ENCODE measurements around the gene FNDC1.

DNA sequence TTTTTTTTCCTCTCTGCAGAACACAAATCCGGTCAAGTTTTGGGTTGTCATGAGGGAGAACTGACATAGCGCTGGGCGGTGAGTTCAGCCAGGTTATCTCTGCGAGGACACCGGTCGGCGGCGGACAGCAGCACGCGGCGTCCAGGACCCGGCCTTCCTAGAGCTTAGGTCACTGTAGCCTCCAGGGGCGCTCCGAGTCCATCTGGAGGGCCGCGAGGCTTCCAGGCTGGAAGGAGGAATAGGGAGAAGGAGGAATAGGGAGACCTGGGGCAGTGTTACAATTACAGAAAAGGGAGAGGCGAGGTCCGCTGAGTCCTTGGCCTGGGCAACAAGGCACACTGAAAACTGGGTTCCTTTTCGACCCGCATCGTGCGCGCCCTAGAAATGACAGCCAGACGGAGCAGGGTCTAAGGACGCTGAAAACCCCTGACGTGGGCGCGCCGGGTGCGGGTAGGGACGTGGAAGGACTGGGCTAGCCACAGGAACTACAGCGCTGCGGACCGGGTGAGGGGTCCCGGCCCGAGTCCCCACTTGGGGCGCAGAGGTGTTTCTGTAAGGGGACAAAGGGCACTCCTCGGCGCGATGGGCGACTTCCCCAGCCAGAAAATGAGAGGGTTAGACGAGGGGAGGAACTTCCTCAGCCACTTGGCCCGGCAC, 536 bp upstream of the FNDC1 start:
- TF ChIP-seq, protein P1, sequence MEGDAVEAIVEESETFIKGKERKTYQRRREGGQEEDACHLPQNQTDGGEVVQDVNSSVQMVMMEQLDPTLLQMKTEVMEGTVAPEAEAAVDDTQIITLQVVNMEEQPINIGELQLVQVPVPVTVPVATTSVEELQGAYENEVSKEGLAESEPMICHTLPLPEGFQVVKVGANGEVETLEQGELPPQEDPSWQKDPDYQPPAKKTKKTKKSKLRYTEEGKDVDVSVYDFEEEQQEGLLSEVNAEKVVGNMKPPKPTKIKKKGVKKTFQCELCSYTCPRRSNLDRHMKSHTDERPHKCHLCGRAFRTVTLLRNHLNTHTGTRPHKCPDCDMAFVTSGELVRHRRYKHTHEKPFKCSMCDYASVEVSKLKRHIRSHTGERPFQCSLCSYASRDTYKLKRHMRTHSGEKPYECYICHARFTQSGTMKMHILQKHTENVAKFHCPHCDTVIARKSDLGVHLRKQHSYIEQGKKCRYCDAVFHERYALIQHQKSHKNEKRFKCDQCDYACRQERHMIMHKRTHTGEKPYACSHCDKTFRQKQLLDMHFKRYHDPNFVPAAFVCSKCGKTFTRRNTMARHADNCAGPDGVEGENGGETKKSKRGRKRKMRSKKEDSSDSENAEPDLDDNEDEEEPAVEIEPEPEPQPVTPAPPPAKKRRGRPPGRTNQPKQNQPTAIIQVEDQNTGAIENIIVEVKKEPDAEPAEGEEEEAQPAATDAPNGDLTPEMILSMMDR (IDR thresholded peaks at IDR 0.05; ENCODE audit: low read depth, low read length, poor library complexity, severe bottlenecking), result peak; percentile 33
- TF ChIP-seq EZH2phosphoT487 (IDR thresholded peaks at IDR 0.05; ENCODE audit: borderline replicate concordance, low read length), result 0 out of 2 replicates have a peak, but pooled peaks have one; percentile 54
